ENCODE results near the gene CHSY3. TPM values are rescaled to one million over a fixed set of nuclear protein-coding genes. Genes with fewer than 3 reads are reported as not detected.
A peak's percentile ranks its signal among the peaks of the same experiment; 100 is the strongest.

Gene CHSY3
- total and polyA plus RNA-seq, 2 experiments from 2014 or later, result 1.8 to 6.7 TPM

GRCh38 chr5:129906177-129906887, 2.1 kb downstream of the CHSY3 start:
- DNase-seq (ENCODE audit: low read depth in 1 of 2, low spot score in 1 of 2), result peak; percentile 26 to 71
- peak; percentile 36 for TF ChIP-seq CTCF (IDR thresholded peaks at IDR 0.05; ENCODE audit: low read depth, low read length)
- Histone ChIP-seq H3K27me3 (peaks cover 34% of the 10 kb centered on the region), H3K36me3 (peaks cover 4% of the 10 kb centered on the region), H3K9me3 (ENCODE audit: low read depth) (no peaks in the 10 kb centered on the region), H3K4me1 (ENCODE audit: low read depth) (no peaks in the 10 kb centered on the region), H3K27ac (no peak overlapping the region), H3K4me3 (peak overlapping the region; percentile 53)

GRCh38 chr5:129909225-129909624, 5.0 kb downstream of the CHSY3 start:
- TF ChIP-seq CTCF (IDR thresholded peaks at IDR 0.05; ENCODE audit: low read depth, low read length), result no peak
- H3K4me1 ChIP-seq (ENCODE audit: low read depth), result no peaks in the 10 kb centered on the region
- H3K27me3 ChIP-seq, result peaks cover 33% of the 10 kb centered on the region
- H3K4me3 ChIP-seq, result no peak overlapping the region
- H3K36me3 ChIP-seq, result peaks cover 4% of the 10 kb centered on the region
- no peak for DNase-seq (ENCODE audit: low read depth in 1 of 2, low spot score in 1 of 2)
- no peaks in the 10 kb centered on the region for H3K9me3 ChIP-seq (ENCODE audit: low read depth)
- no peak overlapping the region for H3K27ac ChIP-seq

- H3K9me3 ChIP-seq (ENCODE audit: low read depth), result no peaks in the 10 kb centered on the region
- no peak for TF ChIP-seq CTCF (IDR thresholded peaks at IDR 0.05; ENCODE audit: low read depth, low read length)
- peak in 1 of 2 donors; percentile 6 for DNase-seq (ENCODE audit: low read depth in 1 of 2, low spot score in 1 of 2)
- H3K4me3 ChIP-seq, result no peak overlapping the region
- H3K4me1 ChIP-seq (ENCODE audit: low read depth), result no peaks in the 10 kb centered on the region
- H3K27me3 ChIP-seq, result peaks cover 7% of the 10 kb centered on the region
- no peak overlapping the region for H3K27ac ChIP-seq
- peaks cover 4% of the 10 kb centered on the region for H3K36me3 ChIP-seq
Observed at GRCh38 chr5:129912601-129913255, 8.5 kb downstream of the CHSY3 start.

GRCh38 chr5:129915415-129915814, 11.2 kb downstream of the CHSY3 start:
- DNase-seq (ENCODE audit: low read depth in 1 of 2, low spot score in 1 of 2), result no peak
- no peaks in the 10 kb centered on the region for H3K4me1 ChIP-seq (ENCODE audit: low read depth)
- H3K9me3 ChIP-seq (ENCODE audit: low read depth), result no peaks in the 10 kb centered on the region
- no peak overlapping the region for H3K27ac ChIP-seq
- TF ChIP-seq CTCF (IDR thresholded peaks at IDR 0.05; ENCODE audit: low read depth, low read length), result no peak
- no peak overlapping the region for H3K4me3 ChIP-seq
- no peaks in the 10 kb centered on the region for H3K36me3 ChIP-seq
- no peaks in the 10 kb centered on the region for H3K27me3 ChIP-seq

- peak in 1 of 2 donors; percentile 74 for DNase-seq (ENCODE audit: low read depth in 1 of 2, low spot score in 1 of 2)
- Histone ChIP-seq H3K36me3 (no peaks in the 10 kb centered on the region), H3K4me3 (no peak overlapping the region), H3K27ac (no peak overlapping the region), H3K27me3 (no peaks in the 10 kb centered on the region), H3K4me1 (ENCODE audit: low read depth) (no peaks in the 10 kb centered on the region), H3K9me3 (ENCODE audit: low read depth) (no peaks in the 10 kb centered on the region)
- TF ChIP-seq CTCF (IDR thresholded peaks at IDR 0.05; ENCODE audit: low read depth, low read length), result no peak
Observed at GRCh38 chr5:129917224-129917623, 13.0 kb downstream of the CHSY3 start.
